ENCODE data around the gene PRDM16. TPM values are rescaled to one million over a fixed set of nuclear protein-coding genes. Genes with fewer than 3 reads are reported as not detected.

Gene PRDM16
- total and polyA plus RNA-seq, 2 of the 13 experiments (the other 11 are each of a cell fraction or from before 2014, with no cell fraction given), result 0.15 to 0.81 TPM

DNA sequence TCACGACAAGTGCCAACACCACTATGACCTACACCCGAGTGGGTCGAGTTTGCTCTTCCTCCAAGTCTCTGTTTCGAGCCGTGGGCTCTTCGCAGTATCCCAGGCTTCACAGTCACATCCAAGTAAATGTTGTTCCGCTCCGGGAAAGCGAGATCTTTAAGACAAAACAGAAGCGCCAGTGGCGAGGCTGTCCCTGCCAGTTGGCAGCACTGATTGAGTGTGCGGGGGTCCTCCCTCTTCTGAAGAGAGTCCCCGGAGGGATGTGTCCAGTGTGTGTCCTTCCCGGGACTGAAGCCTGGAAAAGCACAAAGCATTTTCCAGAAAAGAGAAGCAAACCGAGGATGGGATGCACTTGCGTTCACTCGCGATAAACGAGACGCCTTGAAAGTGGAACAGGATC lies 158.9 kb downstream of the PRDM16 start:
- POLR2A ChIA-PET, result interaction anchor here (2.2 kb wide), 1 partner anchor 11 kb away, joined by 6 read pairs; no protein-coding TSS in a partner anchor
- H4K20me1 ChIP-seq (ENCODE audit: insufficient read depth, low read length), result no peaks in the 10 kb centered on the region
- intact Hi-C loops (cut with micrococcal nuclease; ENCODE audit: unreplicated experiment), result no loop called here
- no peaks in the 10 kb centered on the region; a peak in 1 of 5 replicates for H3K27me3 ChIP-seq (ENCODE audit: control insufficient read depth in 1 of 2, insufficient read depth in 2 of 2, low read length in 2 of 2)
- DNase-seq (ENCODE audit: low spot score) (no peak), FAIRE-seq (no peak), ATAC-seq (no peak)
- H3K79me2 ChIP-seq (ENCODE audit: insufficient read depth, low read length), result no peaks in the 10 kb centered on the region
- CTCF ChIA-PET (ENCODE audit: low intra/inter-chr PET ratio, low total read pairs), result no interaction called here
- H3K36me3 ChIP-seq (replicated peaks in 1 of 2; ENCODE audit: control insufficient read depth in 1 of 2, insufficient read depth in 2 of 2, low read length in 2 of 2), result no peaks in the 10 kb centered on the region
- H2AFZ ChIP-seq (ENCODE audit: low read length), result no peak overlapping the region
- peaks cover 56% of the 10 kb centered on the region for H3K4me1 ChIP-seq (ENCODE audit: insufficient read depth, low read length)
- TF ChIP-seq ZNF552 (CRISPR knock-in tag; IDR thresholded peaks at IDR 0.05; ENCODE audit: borderline replicate concordance) (no peak), ZNF547 (CRISPR knock-in tag; IDR thresholded peaks at IDR 0.05) (no peak), ZBTB21 (CRISPR knock-in tag; IDR thresholded peaks at IDR 0.05) (no peak), ARNT (IDR thresholded peaks at IDR 0.05) (no peak), ETV5 (CRISPR knock-in tag; IDR thresholded peaks at IDR 0.05; ENCODE audit: borderline replicate concordance) (no peak), CEBPB (IDR thresholded peaks at IDR 0.05; ENCODE audit: borderline replicate concordance, low read depth, low read length) (no peak), ZNF790 (CRISPR knock-in tag; IDR thresholded peaks at IDR 0.05; ENCODE audit: borderline replicate concordance) (no peak), ZNF776 (CRISPR knock-in tag; IDR thresholded peaks at IDR 0.05) (no peak), HNRNPLL (IDR thresholded peaks at IDR 0.05; ENCODE audit: low read depth, low read length, poor library complexity, severe bottlenecking) (no peak), MIER2 (CRISPR knock-in tag; IDR thresholded peaks at IDR 0.05) (no peak), ZNF317 (CRISPR knock-in tag; IDR thresholded peaks at IDR 0.05) (no peak), KDM6A (CRISPR knock-in tag; IDR thresholded peaks at IDR 0.05; ENCODE audit: low read depth) (no peak), ZNF782 (CRISPR knock-in tag; IDR thresholded peaks at IDR 0.05; ENCODE audit: borderline replicate concordance) (no peak), ZNF543 (CRISPR knock-in tag; IDR thresholded peaks at IDR 0.05) (no peak)
- TF ChIP-seq, protein P1, sequence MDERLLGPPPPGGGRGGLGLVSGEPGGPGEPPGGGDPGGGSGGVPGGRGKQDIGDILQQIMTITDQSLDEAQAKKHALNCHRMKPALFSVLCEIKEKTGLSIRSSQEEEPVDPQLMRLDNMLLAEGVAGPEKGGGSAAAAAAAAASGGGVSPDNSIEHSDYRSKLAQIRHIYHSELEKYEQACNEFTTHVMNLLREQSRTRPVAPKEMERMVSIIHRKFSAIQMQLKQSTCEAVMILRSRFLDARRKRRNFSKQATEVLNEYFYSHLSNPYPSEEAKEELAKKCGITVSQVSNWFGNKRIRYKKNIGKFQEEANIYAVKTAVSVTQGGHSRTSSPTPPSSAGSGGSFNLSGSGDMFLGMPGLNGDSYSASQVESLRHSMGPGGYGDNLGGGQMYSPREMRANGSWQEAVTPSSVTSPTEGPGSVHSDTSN (CRISPR knock-in tag; IDR thresholded peaks at IDR 0.05), result no peak
- TF ChIP-seq, protein P2, sequence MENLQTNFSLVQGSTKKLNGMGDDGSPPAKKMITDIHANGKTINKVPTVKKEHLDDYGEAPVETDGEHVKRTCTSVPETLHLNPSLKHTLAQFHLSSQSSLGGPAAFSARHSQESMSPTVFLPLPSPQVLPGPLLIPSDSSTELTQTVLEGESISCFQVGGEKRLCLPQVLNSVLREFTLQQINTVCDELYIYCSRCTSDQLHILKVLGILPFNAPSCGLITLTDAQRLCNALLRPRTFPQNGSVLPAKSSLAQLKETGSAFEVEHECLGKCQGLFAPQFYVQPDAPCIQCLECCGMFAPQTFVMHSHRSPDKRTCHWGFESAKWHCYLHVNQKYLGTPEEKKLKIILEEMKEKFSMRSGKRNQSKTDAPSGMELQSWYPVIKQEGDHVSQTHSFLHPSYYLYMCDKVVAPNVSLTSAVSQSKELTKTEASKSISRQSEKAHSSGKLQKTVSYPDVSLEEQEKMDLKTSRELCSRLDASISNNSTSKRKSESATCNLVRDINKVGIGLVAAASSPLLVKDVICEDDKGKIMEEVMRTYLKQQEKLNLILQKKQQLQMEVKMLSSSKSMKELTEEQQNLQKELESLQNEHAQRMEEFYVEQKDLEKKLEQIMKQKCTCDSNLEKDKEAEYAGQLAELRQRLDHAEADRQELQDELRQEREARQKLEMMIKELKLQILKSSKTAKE (CRISPR knock-in tag; IDR thresholded peaks at IDR 0.05; ENCODE audit: borderline replicate concordance), result no peak
- TF ChIP-seq, protein P3, sequence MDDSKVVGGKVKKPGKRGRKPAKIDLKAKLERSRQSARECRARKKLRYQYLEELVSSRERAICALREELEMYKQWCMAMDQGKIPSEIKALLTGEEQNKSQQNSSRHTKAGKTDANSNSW (CRISPR knock-in tag; IDR thresholded peaks at IDR 0.05; ENCODE audit: borderline replicate concordance), result no peak
- H3K4me2 ChIP-seq (ENCODE audit: low read depth, low read length), result no peak overlapping the region
- no peaks in the 10 kb centered on the region for H3K9me3 ChIP-seq (ENCODE audit: low read length)
- in situ Hi-C loops (cut with HindIII; ENCODE audit: extremely low pct_ligation_motif_present, low pct_unique_long_range_greater_than_20kb), result no loop called here
- H3K27ac ChIP-seq (ENCODE audit: extremely low read length, insufficient read depth, low read length), result no peak overlapping the region
- no peak overlapping the region for H3K9ac ChIP-seq (ENCODE audit: insufficient read depth, low read depth, low read length)
- BruUV-seq (replicated peaks), result no TSS peak
- no peak overlapping the region for H3K4me3 ChIP-seq (replicated peaks in 1 of 3; ENCODE audit: insufficient read depth in 1 of 3, low read depth in 2 of 3, low read length in 3 of 3)
- 91% methylated on average over 20 of the region's 20 CpGs for WGBS (ENCODE audit: low lambda C conversion rate)
